ENCODE measurements around the gene KCNN1.
A peak's percentile ranks its signal among the peaks of the same experiment; 100 is the strongest.

Gene KCNN1

DNA sequence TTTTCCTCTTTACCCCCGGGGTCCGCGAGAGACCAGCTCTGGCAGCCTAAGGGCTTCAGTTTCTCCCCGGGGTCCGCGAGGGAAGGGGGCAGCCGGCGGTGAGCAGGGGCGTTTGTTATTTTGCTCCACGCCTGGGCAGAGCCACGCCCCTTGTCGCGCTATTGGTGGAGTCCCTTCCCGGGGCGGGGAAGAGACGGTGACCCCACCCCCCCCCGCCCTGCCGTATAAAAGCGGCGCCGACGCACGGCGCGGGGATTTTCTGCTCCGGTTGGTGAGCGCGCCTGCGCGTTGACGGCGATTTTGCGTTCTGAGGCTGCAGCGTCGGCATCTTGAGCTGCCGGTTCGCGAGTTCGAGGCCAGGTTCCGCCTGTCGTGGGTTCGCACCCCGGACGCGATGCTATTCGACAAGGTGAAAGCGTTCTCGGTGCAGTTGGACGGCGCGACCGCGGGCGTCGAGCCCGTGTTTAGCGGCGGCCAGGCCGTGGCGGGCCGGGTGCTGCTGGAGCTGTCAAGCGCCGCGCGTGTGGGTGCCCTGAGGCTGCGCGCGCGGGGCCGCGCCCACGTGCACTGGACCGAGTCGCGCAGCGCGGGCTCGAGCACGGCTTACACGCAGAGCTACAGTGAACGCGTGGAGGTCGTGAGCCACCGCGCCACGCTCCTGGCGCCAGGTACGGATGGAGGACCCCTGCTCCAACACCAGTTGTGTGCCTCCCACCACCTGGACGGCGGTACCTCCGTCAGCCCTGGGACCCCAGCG lies 41.2 kb downstream of the KCNN1 start, which contains the start of gene ARRDC2:
TSS of gene ARRDC2 (plus strand) at position 254 of the 757 bp plus-strand sequence. CDS start at position 395, 141 bp downstream.
- Histone ChIP-seq H3K27me3 (ENCODE audit: insufficient read depth, low read length) (no peaks in the 10 kb centered on the region), H3K9me3 (ENCODE audit: low read length) (no peaks in the 10 kb centered on the region), H2AFZ (ENCODE audit: low read length) (no peak within 1 kb of the TSS), H3K27ac (ENCODE audit: low read depth, low read length, poor library complexity, severe bottlenecking) (peak within 1 kb of the TSS; percentile 82), H3K4me1 (ENCODE audit: insufficient read depth, low read length, severe bottlenecking) (peaks cover 18% of the 10 kb centered on the region), H3K36me3 (ENCODE audit: insufficient read depth, low read length) (peaks cover 44% of the 10 kb centered on the region), H4K20me1 (ENCODE audit: insufficient read depth, low read length) (no peaks in the 10 kb centered on the region), H3K4me2 (ENCODE audit: low read length) (peak within 1 kb of the TSS; percentile 72), H3F3A (ENCODE audit: insufficient read depth, low read length) (no peaks in the 10 kb centered on the region), H3K4me3 (ENCODE audit: low read depth, low read length, poor library complexity, severe bottlenecking) (peak within 1 kb of the TSS; percentile 59), H3K79me2 (ENCODE audit: insufficient read depth, low read length) (no peaks in the 10 kb centered on the region), H3K9ac (ENCODE audit: low read length) (peak within 1 kb of the TSS; percentile 58), H3K9me2 (ENCODE audit: low read depth, low read length) (no peaks in the 10 kb centered on the region)
- TF ChIP-seq, protein P1, sequence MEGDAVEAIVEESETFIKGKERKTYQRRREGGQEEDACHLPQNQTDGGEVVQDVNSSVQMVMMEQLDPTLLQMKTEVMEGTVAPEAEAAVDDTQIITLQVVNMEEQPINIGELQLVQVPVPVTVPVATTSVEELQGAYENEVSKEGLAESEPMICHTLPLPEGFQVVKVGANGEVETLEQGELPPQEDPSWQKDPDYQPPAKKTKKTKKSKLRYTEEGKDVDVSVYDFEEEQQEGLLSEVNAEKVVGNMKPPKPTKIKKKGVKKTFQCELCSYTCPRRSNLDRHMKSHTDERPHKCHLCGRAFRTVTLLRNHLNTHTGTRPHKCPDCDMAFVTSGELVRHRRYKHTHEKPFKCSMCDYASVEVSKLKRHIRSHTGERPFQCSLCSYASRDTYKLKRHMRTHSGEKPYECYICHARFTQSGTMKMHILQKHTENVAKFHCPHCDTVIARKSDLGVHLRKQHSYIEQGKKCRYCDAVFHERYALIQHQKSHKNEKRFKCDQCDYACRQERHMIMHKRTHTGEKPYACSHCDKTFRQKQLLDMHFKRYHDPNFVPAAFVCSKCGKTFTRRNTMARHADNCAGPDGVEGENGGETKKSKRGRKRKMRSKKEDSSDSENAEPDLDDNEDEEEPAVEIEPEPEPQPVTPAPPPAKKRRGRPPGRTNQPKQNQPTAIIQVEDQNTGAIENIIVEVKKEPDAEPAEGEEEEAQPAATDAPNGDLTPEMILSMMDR (IDR thresholded peaks at IDR 0.05; ENCODE audit: low read length) = no peak
- no peak for TF ChIP-seq EZH2 (IDR thresholded peaks at IDR 0.05; ENCODE audit: borderline replicate concordance, low read length)

DNA sequence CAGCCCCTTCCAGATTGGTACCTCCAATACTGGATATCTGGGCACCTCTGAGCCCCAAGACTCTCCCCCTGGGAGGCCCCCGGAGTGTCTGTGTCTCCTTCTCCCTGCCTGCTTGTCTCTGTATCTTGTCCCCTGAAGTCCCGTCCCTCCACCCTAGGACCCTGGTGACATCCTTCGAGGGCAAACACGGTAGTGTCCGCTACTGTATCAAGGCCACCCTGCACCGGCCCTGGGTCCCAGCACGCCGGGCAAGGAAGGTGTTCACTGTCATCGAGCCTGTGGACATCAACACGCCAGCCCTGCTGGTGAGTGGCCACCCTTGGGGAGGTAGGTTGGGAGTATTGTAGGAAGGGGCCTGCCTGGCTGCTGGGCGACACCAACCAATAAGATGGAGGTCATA lies 41.9 kb downstream of the KCNN1 start:
- peak overlapping the region; percentile 59 for H3K4me3 ChIP-seq (ENCODE audit: low read depth, low read length, poor library complexity, severe bottlenecking)
- peaks cover 18% of the 10 kb centered on the region for H3K4me1 ChIP-seq (ENCODE audit: insufficient read depth, low read length, severe bottlenecking)
- no peaks in the 10 kb centered on the region for H4K20me1 ChIP-seq (ENCODE audit: insufficient read depth, low read length)
- no peak for TF ChIP-seq EZH2 (IDR thresholded peaks at IDR 0.05; ENCODE audit: borderline replicate concordance, low read length)
- no peaks in the 10 kb centered on the region for H3F3A ChIP-seq (ENCODE audit: insufficient read depth, low read length)
- H3K4me2 ChIP-seq (ENCODE audit: low read length) = peak overlapping the region; percentile 72
- H3K27me3 ChIP-seq (ENCODE audit: insufficient read depth, low read length) = no peaks in the 10 kb centered on the region
- H3K79me2 ChIP-seq (ENCODE audit: insufficient read depth, low read length) = no peaks in the 10 kb centered on the region
- peaks cover 51% of the 10 kb centered on the region for H3K36me3 ChIP-seq (ENCODE audit: insufficient read depth, low read length)
- peak overlapping the region; percentile 8 for H3K27ac ChIP-seq (ENCODE audit: low read depth, low read length, poor library complexity, severe bottlenecking)
- peak overlapping the region; percentile 58; the same call in 1 of the 2 replicates for H3K9ac ChIP-seq (ENCODE audit: low read length)
- H2AFZ ChIP-seq (ENCODE audit: low read length) = no peak overlapping the region
- H3K9me2 ChIP-seq (ENCODE audit: low read depth, low read length) = no peaks in the 10 kb centered on the region
- H3K9me3 ChIP-seq (ENCODE audit: low read length) = no peaks in the 10 kb centered on the region

DNA sequence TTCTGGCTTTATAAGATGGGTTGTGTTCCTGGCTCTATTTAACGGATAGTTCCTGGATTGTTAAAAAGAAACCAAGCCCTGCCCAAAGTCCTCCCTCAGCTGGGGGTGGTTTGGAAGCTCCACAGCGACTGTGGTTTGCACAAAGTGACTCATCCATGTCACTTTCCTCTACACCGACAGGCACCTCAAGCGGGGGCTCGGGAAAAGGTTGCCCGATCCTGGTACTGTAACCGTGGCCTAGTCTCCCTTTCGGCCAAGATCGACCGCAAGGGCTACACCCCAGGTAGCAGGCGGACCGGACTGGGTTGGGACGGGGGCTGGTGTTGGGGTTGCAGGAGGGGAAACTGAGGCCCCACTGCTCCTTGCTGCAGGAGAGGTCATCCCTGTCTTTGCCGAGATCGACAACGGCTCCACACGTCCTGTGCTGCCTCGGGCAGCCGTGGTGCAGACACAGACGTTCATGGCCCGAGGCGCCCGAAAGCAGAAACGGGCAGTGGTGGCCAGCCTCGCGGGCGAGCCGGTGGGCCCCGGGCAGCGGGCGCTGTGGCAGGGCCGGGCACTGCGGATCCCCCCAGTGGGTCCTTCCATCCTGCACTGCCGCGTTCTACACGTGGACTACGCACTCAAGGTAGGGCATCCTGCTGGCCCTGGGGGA lies 42.6 kb downstream of the KCNN1 start:
- Histone ChIP-seq H4K20me1 (ENCODE audit: insufficient read depth, low read length) (no peaks in the 10 kb centered on the region), H3F3A (ENCODE audit: insufficient read depth, low read length) (no peaks in the 10 kb centered on the region), H3K9me2 (ENCODE audit: low read depth, low read length) (no peaks in the 10 kb centered on the region), H3K36me3 (ENCODE audit: insufficient read depth, low read length) (peaks cover 56% of the 10 kb centered on the region), H3K27me3 (ENCODE audit: insufficient read depth, low read length) (no peaks in the 10 kb centered on the region), H3K4me2 (ENCODE audit: low read length) (no peak overlapping the region; the same call in 1 of the 2 replicates), H3K9ac (ENCODE audit: low read length) (no peak overlapping the region), H3K4me1 (ENCODE audit: insufficient read depth, low read length, severe bottlenecking) (peaks cover 18% of the 10 kb centered on the region), H3K4me3 (ENCODE audit: low read depth, low read length, poor library complexity, severe bottlenecking) (no peak overlapping the region), H2AFZ (ENCODE audit: low read length) (no peak overlapping the region), H3K27ac (ENCODE audit: low read depth, low read length, poor library complexity, severe bottlenecking) (no peak overlapping the region), H3K9me3 (ENCODE audit: low read length) (no peaks in the 10 kb centered on the region), H3K79me2 (ENCODE audit: insufficient read depth, low read length) (no peaks in the 10 kb centered on the region)
- TF ChIP-seq, protein P1 (IDR thresholded peaks at IDR 0.05; ENCODE audit: low read length) = no peak
- no peak for TF ChIP-seq EZH2 (IDR thresholded peaks at IDR 0.05; ENCODE audit: borderline replicate concordance, low read length)
